Esophagus (tissue), 2 donors: ENCODE data around the gene SMYD1. TPM values are rescaled to one million over a fixed set of nuclear protein-coding genes. Genes with fewer than 3 reads are reported as not detected.

Source experiments
- H3K27ac ChIP-seq, 2 donors: one replicate each; pipeline ENCODE4 v1.5.1; 2013; ENCODE audit warnings: low read depth in 2 of 2, mild to moderate bottlenecking in 2 of 2, inconsistent platforms in 1 of 2, low read length in 1 of 2, moderate library complexity in 1 of 2
- H3K27me3 ChIP-seq, 2 donors: one replicate each; pipeline ENCODE4 v1.6.1; 2013; ENCODE audit warnings: low read length in 2 of 2, control low read depth in 1 of 2, mild to moderate bottlenecking in 1 of 2; ENCODE audit not compliant: insufficient read depth in 2 of 2, control insufficient read depth in 1 of 2
- H3K36me3 ChIP-seq, 2 donors: one replicate each; pipeline ENCODE4 v1.6.1; 2013; ENCODE audit warnings: low read length in 1 of 2; ENCODE audit not compliant: control insufficient read depth in 2 of 2, insufficient read depth in 2 of 2
- H3K4me1 ChIP-seq, 2 donors: one replicate each; pipeline ENCODE4 v1.6.1; 2013; ENCODE audit warnings: low read length in 1 of 2; ENCODE audit not compliant: control insufficient read depth in 2 of 2, insufficient read depth in 2 of 2
- H3K4me3 ChIP-seq, 2 donors: one replicate each; pipeline ENCODE4 v1.5.1; 2013; ENCODE audit warnings: low read length in 2 of 2, mild to moderate bottlenecking in 2 of 2, low read depth in 1 of 2, moderate library complexity in 1 of 2
- H3K9me3 ChIP-seq, 2 donors: one replicate each; pipeline ENCODE4 v1.6.1; 2013; ENCODE audit warnings: mild to moderate bottlenecking in 2 of 2, low read depth in 1 of 2, low read length in 1 of 2, moderate library complexity in 1 of 2; ENCODE audit not compliant: control insufficient read depth in 2 of 2, insufficient read depth in 1 of 2
- WGBS, 2 donors: extraction: QIAGEN DNeasy Blood & Tissue Kit; methylation state at CpG; one replicate each; pipeline ENCODE4 v1.1.7; 2013; 5-methylcytosine and 5-hydroxymethylcytosine counted together
- polyA plus RNA-seq, 2 donors: library from polyadenylated mRNA; stranded (reverse); fragments of 200-250 nt; gene quantifications; one replicate each; pipeline ENCODE4 v1.2.3, GENCODE V29; 2013
- donor health status: healthy with polysubstance abuse.
- donor health status: Bipolar disorder and iron deficiency.

SMYD1 gene
- polyA plus RNA-seq, 2 donors, result 0.04 to 0.10 TPM

DNA sequence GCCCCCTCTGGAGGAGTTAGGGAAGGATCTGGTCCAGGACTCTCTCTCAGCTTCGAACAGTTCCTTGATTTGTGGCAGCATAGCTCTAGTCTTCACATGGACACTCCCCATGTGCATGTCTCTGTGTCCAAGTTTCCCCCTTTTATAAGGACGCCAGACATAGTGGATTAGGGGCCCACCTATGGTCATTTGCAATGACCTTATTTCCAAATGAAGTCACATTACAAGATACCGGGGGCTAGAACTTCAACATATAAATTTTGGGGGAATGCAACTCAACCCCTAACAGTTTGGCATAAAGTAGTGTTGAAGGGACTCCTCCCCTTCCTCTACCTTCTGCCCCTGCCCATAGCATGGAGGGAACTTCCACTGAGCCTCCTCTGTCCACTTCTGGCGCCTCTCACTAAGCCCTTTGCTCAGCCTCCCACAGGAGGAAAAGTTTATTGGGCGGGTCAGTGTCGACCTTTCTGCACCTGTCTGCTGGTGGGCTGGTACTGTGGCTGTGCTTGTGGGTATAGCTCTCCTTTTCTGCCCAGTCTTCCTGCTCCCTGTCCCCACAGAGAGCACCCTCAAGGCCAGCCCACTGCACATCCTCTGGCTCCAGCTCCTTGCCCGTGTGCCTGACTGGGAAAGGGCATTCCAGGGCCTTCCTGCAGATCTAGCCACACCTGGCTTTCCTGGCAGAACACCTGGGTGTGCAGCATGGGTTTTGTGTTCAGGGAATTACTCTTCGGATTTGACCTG is 54.7 kb downstream of the SMYD1 start:
- Histone ChIP-seq H3K27me3 (no peaks in the 10 kb centered on the region), H3K4me1 (peaks cover 0 to 2% of the 10 kb centered on the region in 2 donors), H3K4me3 (no peak overlapping the region), H3K9me3 (no peaks in the 10 kb centered on the region), H3K36me3 (no peaks in the 10 kb centered on the region), H3K27ac (no peak overlapping the region)
- 65 to 77% methylated on average over 8 of the region's 8 CpGs for WGBS, 2 donors

DNA sequence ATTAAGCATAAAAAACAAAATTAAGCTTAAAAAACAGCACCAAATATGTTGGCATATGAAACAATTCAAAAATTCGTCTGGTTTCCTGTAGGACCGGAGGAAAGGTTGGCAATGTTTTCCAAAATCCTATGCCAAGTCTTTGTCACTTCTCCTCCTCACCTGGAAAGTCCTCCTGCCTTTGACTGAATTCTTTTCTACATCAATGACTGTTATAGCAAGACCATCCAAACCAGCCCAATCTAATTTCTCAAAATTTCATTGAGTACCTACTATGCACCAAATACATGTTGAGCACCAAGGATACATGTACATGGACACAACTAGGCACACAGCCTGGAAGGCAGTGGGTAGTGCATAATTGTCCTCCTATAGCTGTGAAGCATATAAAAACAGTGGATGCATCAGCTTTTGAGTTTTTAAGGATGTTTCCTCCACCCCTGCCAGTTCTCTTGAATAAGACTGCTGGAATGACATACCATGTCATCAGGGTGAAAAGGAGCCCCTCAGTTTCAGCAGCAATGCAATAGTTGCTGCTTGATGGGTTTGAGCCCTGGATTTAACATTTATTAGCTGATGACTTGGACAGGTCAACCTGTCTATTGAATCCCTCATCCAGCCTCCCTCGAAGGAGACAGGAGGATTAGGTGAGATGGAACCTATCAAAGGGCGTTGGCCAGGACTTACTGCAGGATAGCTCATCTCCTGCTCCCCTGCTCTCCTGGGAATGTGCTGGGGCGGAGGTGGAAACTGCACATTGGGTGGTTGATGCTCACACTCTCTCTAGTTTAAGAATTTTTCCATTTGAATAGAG is 55.7 kb downstream of the SMYD1 start:
- Histone ChIP-seq H3K27me3 (no peaks in the 10 kb centered on the region), H3K4me1 (peaks cover 0 to 2% of the 10 kb centered on the region in 2 donors), H3K27ac (no peak overlapping the region), H3K4me3 (no peak overlapping the region), H3K9me3 (no peaks in the 10 kb centered on the region), H3K36me3 (no peaks in the 10 kb centered on the region)
- WGBS, 2 donors, result 56 to 66% methylated on average over 5 of the region's 5 CpGs

DNA sequence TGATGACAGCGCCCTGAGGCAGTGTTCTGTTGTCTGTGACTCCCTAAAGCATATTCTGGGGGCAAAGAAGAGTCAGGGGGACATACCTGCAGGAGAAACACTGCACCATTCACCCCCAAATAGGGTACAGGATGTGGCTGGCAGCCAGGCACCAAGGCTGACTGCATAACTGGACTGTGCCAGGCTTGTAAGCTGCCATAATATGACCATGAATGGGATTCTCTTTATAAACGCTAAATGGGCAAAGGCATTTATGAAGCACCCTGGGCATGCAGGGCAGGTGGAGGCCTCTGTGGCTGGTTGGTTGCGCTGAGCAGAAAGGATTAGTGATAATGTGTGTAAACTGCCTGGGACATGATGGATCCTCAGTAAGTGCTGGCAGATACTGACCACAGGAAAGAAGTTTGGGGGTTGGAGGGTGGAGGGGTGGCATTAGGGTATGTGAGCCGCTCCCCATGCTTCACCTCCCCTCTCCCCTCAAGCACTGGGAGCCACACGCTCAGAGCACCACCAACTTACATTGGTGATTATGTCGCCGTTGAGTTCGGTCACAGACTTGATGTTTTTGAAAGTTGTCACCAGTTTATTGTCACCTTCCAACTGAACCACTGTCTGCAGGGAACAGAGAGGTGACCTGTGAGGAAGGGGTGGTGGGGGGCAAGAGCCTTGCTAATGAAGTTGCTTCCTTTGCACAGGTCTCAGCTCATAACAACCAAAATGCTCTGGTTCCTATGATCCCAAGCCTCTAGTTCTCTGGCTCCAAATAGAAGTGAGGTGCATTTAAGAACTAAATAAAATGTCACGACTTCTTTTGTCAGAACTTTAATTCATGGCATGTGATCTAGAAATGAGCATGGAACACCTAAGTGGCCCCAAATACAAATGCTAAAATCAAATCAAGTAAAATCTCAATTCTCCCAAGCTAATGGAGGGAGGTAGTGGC is 56.6 kb downstream of the SMYD1 start:
- H3K27me3 ChIP-seq, result no peaks in the 10 kb centered on the region
- H3K36me3 ChIP-seq, result no peaks in the 10 kb centered on the region
- WGBS, 2 donors, result 83 to 88% methylated on average over 9 of the region's 9 CpGs
- no peak overlapping the region for H3K27ac ChIP-seq
- no peaks in the 10 kb centered on the region for H3K9me3 ChIP-seq
- no peak overlapping the region for H3K4me3 ChIP-seq
- peaks cover 0 to 2% of the 10 kb centered on the region in 2 donors for H3K4me1 ChIP-seq

DNA sequence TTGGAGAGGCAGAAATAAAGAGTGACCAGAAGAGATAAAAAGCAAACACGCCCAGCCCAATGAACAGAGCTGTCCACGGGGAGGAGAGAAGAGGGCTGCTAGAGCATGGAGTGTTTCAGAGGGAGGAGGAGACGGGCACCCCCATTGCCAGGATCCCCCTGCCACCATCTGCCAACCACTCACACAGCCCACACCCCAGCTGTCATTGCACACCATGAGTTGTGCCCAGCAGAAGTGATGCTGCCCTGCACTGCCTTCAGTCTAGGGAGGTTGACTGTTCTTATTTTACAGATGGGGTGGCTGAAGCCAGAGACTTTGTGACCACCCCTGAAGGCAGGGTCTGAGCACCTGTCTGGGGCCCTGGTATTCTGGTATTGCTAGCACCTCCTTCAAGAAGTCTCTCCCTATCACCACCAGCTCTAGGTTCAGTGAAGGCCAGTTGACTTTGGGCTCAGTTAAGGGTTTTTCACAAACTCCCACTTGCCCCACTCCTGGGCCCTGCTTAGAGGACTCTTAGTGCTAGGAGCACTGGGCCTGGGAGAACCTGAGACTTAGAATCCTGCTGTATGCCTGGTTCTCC is 57.8 kb downstream of the SMYD1 start:
- Histone ChIP-seq H3K4me3 (no peak overlapping the region), H3K4me1 (peaks cover 0 to 2% of the 10 kb centered on the region in 2 donors), H3K36me3 (no peaks in the 10 kb centered on the region), H3K27me3 (no peaks in the 10 kb centered on the region), H3K27ac (no peak overlapping the region), H3K9me3 (no peaks in the 10 kb centered on the region)
- WGBS, 2 donors, result 50 to 70% methylated on average over 3 of the region's 3 CpGs

DNA sequence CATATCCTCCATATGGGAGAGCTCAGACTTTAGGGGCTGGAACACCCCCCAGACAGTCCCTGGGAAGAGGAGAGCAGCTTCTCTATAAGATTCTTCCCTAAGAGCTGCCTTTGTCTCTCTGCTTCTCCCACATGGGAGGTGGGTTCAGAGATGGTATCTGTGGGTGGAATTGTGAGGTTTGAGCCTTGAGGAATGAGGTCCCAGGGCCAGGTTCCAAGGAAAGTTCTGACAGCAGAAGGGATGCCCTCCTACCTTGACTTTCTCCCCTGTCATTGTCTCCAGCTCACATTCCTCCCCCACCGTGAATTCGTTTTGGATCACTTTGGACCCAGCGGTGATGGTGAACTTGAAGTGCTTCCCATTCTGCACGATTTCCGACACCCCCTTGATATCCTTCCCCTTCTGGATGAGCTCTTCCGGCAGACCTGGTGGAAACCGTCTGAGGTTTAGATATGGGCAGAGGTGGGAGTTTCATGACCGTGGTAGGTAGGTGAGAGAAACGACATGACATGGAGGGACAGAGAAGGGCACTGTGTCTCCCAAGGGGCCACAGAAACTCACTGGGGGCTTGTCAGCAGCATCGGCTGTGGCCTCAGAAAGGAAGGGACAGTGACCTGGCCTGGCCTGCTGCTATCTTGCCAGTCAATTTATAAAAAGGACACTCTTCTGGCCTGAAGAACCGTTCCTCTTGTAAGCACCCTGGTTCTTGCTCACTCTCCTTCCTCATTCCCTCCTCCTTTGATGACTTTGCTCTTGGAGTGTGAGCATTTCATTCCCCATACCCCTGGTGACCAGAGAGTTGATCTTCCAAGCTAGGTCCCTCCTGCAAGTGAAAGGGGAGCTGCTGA is 58.5 kb downstream of the SMYD1 start:
- WGBS, 2 donors, result 80 to 84% methylated on average over 11 of the region's 11 CpGs
- peaks cover 0 to 2% of the 10 kb centered on the region in 2 donors for H3K4me1 ChIP-seq
- H3K27ac ChIP-seq, result no peak overlapping the region
- H3K36me3 ChIP-seq, result no peaks in the 10 kb centered on the region
- no peak overlapping the region for H3K4me3 ChIP-seq
- H3K27me3 ChIP-seq, result no peaks in the 10 kb centered on the region
- H3K9me3 ChIP-seq, result no peaks in the 10 kb centered on the region

DNA sequence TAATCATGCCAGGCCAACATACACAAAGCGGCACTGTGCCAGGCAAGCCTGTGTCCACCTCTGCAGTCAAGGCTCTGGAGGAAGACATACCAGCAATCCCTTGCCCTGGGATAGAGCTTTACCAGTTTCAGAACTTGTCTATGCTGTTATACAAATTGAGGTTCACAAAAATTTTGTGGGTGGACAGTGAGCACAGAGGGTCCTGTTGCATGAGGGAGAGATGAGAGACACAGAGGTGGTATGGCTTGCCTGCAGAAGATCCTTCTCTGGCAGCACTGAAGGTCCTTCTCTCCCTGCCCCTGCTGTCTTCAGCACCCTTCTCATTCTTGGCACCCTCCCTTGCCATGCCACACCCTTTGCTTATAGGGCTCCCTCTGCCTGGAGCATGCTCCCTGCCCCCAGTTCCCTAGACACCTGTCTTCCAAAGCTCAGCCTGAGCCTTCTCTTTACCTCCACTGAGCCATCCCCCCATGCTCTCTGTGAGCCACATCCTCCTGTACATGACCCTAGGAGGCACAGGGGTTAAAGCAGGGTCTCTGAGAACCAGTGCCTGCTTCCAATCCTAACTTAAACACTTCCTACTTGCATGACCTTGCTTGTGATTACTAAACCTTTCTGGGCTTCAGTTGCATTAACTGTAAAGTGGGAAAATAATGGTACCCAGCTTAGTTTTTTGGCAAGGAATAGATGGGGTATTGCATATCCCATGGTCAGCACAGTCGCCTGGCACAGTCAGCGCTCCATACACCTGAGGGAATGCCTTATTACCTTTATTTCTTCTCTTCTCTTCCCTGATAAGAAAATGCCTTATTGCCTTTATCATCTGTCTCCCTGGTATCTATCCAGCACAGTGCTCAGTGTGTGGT is 59.4 kb downstream of the SMYD1 start:
- WGBS, 2 donors, result 86 to 87% methylated on average over 3 of the region's 3 CpGs
- H3K4me3 ChIP-seq, result no peak overlapping the region

DNA sequence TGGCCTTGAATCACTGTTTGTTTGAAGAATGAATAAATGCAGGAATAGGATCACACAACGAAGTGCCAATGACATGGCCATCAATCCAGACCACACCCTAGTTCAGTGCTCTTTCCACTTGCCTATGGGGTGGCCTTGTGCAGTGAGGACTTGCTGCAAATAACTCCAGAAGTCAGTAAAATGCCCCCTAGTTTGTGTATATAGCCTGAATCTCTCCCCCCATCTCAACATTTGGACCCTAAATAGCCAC is 59.9 kb downstream of the SMYD1 start:
- Histone ChIP-seq H3K4me1 (peaks cover 0 to 2% of the 10 kb centered on the region in 2 donors), H3K9me3 (no peaks in the 10 kb centered on the region), H3K27me3 (no peaks in the 10 kb centered on the region), H3K4me3 (no peak overlapping the region), H3K27ac (no peak overlapping the region), H3K36me3 (no peaks in the 10 kb centered on the region)
- WGBS, 2 donors, result 14 to 30% methylated on average over 1 of the region's 1 CpG

More for the DNA sequence above, 59.4 kb downstream of the SMYD1 start:
- peaks cover 0 to 2% of the 10 kb centered on the region in 2 donors for H3K4me1 ChIP-seq
- H3K27ac ChIP-seq, result no peak overlapping the region
- H3K36me3 ChIP-seq, result no peaks in the 10 kb centered on the region
- no peaks in the 10 kb centered on the region for H3K27me3 ChIP-seq
- no peaks in the 10 kb centered on the region for H3K9me3 ChIP-seq

DNA sequence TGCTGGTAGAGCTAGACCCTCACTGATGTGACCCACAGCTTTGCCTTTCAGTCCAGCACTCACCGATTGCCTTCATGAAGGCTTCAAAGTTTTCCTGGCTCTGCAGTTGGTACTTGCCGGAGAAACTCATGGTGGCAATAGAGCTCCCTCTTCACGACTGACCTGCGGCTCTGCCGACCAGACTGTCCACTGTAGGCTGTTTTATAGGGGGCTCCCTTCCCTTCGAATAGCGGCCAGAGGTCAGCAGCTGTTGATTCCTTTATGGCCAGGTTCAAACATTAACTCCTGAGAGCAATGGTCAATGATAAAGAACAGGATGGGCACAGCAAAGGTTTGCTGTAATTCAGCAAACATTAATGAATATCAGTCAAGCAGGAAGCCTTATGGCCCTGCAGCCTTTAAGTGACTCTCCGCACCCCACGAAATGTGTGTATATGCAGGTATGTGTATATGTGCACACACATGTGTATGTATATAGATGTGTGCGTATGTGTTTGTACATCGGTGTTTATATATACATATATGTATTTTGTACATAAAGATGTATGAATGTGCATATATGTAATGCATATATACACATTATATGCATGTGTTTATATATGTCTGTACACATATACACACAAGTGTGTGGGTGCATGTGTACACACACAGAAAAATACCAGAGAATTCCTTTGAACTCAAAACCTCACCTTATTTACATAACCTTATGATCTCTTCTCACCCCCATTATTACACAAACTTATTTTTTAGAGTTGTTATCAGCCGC is 60.4 kb downstream of the SMYD1 start, which contains the start of gene FABP1:
FABP1 (minus strand) TSS at position 175 of the 766 bp plus-strand sequence; CDS start at position 130, 45 bp downstream.
- H3K27me3 ChIP-seq, result no peaks in the 10 kb centered on the region
- H3K36me3 ChIP-seq, result no peaks in the 10 kb centered on the region
- H3K4me3 ChIP-seq, result no peak within 1 kb of the TSS
- WGBS, 2 donors, result 71 to 76% methylated on average over 12 of the region's 12 CpGs
- H3K27ac ChIP-seq, result no peak within 1 kb of the TSS
- no peaks in the 10 kb centered on the region for H3K9me3 ChIP-seq
- H3K4me1 ChIP-seq, result peaks cover 0 to 2% of the 10 kb centered on the region in 2 donors
